ENCODE data around the gene FEZF2.

DNA sequence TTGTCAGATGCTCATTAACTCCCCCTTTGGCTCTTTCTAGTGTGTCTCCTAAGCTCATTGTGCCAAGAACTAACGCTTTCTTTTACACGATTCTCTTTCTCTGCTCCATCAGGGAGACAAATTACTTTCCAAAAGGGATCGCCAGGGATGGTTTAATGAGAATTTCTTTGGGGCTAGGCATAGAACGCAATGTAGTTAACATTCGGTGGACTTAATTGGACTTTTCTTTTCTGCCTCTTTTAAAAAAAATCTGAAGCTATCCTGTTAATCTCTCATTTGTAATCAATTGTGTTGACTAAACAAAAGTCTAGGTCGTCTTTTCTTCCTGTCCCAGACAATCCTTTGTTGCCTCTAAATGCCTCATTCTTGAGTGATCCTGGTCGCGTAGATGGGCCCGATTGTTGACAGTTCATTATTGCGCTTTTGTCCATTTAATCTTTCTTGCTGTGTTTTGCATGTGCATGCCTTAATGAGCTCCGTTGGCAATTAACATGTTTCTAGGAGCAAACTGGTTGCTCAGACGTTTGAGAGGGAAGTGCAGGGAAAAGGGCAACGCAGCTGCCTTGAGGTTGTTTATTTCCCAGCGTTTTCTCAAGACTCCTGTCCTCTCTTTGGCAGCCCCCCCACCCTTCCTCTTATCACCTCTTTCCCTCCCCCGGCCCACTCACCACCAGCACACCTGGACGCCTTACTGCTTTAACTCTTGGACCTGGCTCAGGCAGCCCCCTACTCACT lies 7.8 kb downstream of the FEZF2 start:
- TF ChIP-seq, protein P1, sequence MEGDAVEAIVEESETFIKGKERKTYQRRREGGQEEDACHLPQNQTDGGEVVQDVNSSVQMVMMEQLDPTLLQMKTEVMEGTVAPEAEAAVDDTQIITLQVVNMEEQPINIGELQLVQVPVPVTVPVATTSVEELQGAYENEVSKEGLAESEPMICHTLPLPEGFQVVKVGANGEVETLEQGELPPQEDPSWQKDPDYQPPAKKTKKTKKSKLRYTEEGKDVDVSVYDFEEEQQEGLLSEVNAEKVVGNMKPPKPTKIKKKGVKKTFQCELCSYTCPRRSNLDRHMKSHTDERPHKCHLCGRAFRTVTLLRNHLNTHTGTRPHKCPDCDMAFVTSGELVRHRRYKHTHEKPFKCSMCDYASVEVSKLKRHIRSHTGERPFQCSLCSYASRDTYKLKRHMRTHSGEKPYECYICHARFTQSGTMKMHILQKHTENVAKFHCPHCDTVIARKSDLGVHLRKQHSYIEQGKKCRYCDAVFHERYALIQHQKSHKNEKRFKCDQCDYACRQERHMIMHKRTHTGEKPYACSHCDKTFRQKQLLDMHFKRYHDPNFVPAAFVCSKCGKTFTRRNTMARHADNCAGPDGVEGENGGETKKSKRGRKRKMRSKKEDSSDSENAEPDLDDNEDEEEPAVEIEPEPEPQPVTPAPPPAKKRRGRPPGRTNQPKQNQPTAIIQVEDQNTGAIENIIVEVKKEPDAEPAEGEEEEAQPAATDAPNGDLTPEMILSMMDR (IDR thresholded peaks at IDR 0.05; ENCODE audit: low read length): no peak
- no peak for TF ChIP-seq EZH2 (IDR thresholded peaks at IDR 0.05; ENCODE audit: borderline replicate concordance, low read length)

All from OCI-LY1 (cell line).